ENCODE results near the gene RBP3.

RBP3 gene

DNA sequence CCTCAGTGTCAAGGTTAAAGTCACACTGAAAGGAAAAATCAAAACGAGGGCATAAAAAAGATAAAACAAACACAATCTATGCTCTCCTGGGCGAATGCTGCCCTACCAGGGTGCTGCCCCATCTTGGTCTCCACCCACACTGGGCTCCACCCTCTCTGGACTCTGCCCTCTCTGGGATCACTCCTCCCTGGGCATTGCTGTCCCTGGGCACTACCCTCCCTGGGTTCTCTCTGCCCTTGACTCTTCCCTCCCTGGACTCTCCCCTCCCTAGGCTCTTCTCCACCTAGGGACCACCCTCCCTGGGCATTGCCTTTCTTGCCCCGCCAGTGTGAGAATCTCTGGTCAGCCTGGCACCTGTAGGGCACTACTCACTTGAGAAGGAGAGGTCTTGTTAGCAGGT lies 17.4 kb upstream of the RBP3 start:
- TF ChIP-seq MYC (IDR thresholded peaks at IDR 0.05; ENCODE audit: low read depth, low read length) (no peak), CTCF (IDR thresholded peaks at IDR 0.05; ENCODE audit: low read depth, low read length) (no peak), POLR2A (IDR thresholded peaks at IDR 0.05; ENCODE audit: extremely low read depth, insufficient read length) (no peak)
- TF ChIP-seq, protein P1, sequence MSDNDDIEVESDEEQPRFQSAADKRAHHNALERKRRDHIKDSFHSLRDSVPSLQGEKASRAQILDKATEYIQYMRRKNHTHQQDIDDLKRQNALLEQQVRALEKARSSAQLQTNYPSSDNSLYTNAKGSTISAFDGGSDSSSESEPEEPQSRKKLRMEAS (IDR thresholded peaks at IDR 0.05; ENCODE audit: low read depth, low read length): no peak
- no peak for DNase-seq (ENCODE audit: low read depth)

DNA sequence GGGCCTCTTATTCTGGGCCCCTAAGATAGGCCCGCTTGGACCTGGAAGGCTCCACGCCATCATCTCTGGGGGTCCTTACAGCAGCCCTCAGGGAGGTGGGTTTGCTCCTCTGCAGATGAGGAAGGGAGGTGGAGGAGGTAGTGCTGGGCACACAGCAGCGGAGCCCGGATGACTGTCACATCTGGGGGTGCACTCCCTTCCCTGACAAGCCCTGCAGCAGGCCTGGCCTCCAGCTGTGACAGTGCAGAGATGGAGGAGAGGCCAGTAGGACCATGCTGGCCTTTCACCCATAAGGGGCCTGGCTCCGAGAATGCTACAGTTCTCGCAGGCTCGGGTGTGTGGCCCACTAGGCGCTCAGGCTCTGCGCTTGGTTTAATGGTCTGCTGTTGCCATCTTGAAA lies 16.7 kb upstream of the RBP3 start:
- TF ChIP-seq, protein P1 (IDR thresholded peaks at IDR 0.05; ENCODE audit: low read depth, low read length): no peak
- no peak for TF ChIP-seq POLR2A (IDR thresholded peaks at IDR 0.05; ENCODE audit: extremely low read depth, insufficient read length)
- no peak for TF ChIP-seq CTCF (IDR thresholded peaks at IDR 0.05; ENCODE audit: low read depth, low read length)
- H3K4me3 ChIP-seq (ENCODE audit: low read depth, low read length): no peak overlapping the region
- no peak for DNase-seq (ENCODE audit: low read depth)

More for the DNA sequence above, 17.4 kb upstream of the RBP3 start:
- H3K4me3 ChIP-seq (ENCODE audit: low read depth, low read length): no peak overlapping the region

DNA sequence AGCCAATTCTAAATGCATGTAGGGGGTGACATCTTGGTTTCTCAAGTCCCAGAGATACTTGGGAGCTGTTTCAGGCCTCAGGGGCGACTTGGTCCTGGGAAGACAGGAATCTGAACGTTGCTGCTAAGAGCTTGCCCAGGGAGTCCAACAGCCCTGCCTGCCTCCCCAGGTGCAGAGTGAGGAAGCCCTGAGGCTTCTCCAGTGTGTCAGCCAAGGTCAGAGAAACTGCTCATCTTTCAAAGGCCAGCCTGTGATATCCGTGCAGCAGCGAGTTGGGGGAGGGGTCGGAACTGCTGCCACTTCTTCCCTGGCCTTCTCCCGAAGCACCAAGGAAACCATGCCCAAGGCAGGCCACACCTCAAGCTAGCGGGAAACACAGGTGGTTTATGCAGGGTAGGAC lies 16.2 kb upstream of the RBP3 start:
- no peak for DNase-seq (ENCODE audit: low read depth)
- TF ChIP-seq CTCF (IDR thresholded peaks at IDR 0.05; ENCODE audit: low read depth, low read length) (no peak), POLR2A (IDR thresholded peaks at IDR 0.05; ENCODE audit: extremely low read depth, insufficient read length) (no peak), MYC (IDR thresholded peaks at IDR 0.05; ENCODE audit: low read depth, low read length) (no peak)
- TF ChIP-seq, protein P1 (IDR thresholded peaks at IDR 0.05; ENCODE audit: low read depth, low read length): no peak
- H3K4me3 ChIP-seq (ENCODE audit: low read depth, low read length): no peak overlapping the region

DNA sequence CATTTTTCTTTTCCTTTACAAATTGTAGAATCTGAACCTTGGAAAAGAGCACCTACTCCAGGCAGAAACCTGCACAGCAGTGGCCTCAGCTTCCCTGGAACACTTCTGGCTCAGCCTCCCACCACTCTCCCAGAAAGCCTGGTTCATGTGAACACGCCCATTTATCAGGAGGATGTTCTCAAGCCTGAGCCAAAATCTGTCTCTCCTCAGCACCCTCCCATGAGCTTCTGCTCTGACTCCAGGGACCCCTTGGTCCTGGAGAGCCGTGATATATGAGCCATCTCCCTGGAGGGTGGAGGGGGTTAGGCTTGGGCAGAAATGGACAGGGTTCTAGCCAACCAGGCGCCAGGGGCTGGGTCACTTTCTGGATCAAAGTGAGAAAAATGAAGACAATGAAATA lies 15.8 kb upstream of the RBP3 start:
- H3K4me3 ChIP-seq (ENCODE audit: low read depth, low read length): no peak overlapping the region
- DNase-seq (ENCODE audit: low read depth): no peak
- TF ChIP-seq, protein P1 (IDR thresholded peaks at IDR 0.05; ENCODE audit: low read depth, low read length): no peak
- TF ChIP-seq MYC (IDR thresholded peaks at IDR 0.05; ENCODE audit: low read depth, low read length) (no peak), CTCF (IDR thresholded peaks at IDR 0.05; ENCODE audit: low read depth, low read length) (no peak), POLR2A (IDR thresholded peaks at IDR 0.05; ENCODE audit: extremely low read depth, insufficient read length) (no peak)

DNA sequence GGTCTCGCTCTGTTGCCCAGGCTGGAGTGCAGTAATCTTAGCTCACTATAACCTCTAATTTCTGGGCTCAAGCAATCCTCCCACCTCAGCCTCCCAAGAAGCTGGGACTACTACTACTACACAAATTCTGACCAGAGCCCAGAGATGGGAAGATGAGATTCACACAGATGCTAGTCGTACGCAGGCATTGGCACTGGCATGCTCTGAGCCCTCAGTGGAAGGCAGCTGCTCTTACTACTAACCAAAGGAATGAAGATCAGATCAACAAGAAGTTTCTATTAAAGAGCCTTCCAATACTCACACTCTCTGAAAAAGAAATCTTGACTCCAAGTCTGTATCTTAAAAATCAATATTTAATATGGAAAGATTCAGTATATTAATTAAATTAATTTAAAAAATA lies 15.2 kb upstream of the RBP3 start:
- TF ChIP-seq, protein P1 (IDR thresholded peaks at IDR 0.05; ENCODE audit: low read depth, low read length): no peak
- TF ChIP-seq POLR2A (IDR thresholded peaks at IDR 0.05; ENCODE audit: extremely low read depth, insufficient read length) (no peak), MYC (IDR thresholded peaks at IDR 0.05; ENCODE audit: low read depth, low read length) (no peak), CTCF (IDR thresholded peaks at IDR 0.05; ENCODE audit: low read depth, low read length) (no peak)
- DNase-seq (ENCODE audit: low read depth): no peak
- no peak overlapping the region for H3K4me3 ChIP-seq (ENCODE audit: low read depth, low read length)

DNA sequence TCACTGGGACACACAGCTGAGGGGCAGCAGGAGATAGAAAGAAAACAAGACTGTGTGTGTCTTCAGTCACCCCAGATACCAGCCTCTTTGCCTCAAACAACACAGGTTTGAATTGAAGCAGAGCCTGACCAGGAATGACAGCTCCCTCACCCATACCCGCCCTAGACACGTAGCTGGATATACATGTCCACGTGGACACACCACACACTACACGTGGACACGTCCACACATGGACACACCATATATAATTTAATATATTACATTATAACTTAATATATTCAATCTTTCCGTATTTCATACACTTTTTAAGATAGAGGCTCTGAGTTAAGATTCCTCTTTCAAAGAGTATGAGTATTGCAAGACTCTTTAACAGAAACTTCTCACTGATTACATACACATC lies 14.6 kb upstream of the RBP3 start:
- no peak for DNase-seq (ENCODE audit: low read depth)
- H3K4me3 ChIP-seq (ENCODE audit: low read depth, low read length): no peak overlapping the region
- TF ChIP-seq MYC (IDR thresholded peaks at IDR 0.05; ENCODE audit: low read depth, low read length) (no peak), CTCF (IDR thresholded peaks at IDR 0.05; ENCODE audit: low read depth, low read length) (no peak), POLR2A (IDR thresholded peaks at IDR 0.05; ENCODE audit: extremely low read depth, insufficient read length) (no peak)
- TF ChIP-seq, protein P1 (IDR thresholded peaks at IDR 0.05; ENCODE audit: low read depth, low read length): no peak
